IMR-90 (cell line): ENCODE data around the gene TPGS1.

ENCODE experiments used
- BHLHE40 ChIP-seq: fragments of 150-350 bp; IDR thresholded peaks from 2 replicates; pipeline ENCODE4 v1.6.1; 2016; ENCODE audit warnings: mild to moderate bottlenecking, low read depth, low read length
- CEBPB ChIP-seq: IDR thresholded peaks from 2 replicates; pipeline ENCODE4 v1.6.1; 2012; ENCODE audit warnings: low read depth, low read length, improper control_type of control experiment
- CHD1 ChIP-seq: IDR thresholded peaks from 2 replicates; pipeline ENCODE4 v1.6.1; 2012; ENCODE audit warnings: low read depth, low read length, improper control_type of control experiment
- FOS ChIP-seq: fragments of 150-350 bp; IDR thresholded peaks from 2 replicates; pipeline ENCODE4 v1.6.1; 2016; ENCODE audit warnings: low read depth, low read length
- NFE2L2 ChIP-seq: fragments of 150-350 bp; IDR thresholded peaks from 2 replicates; pipeline ENCODE4 v1.6.1; 2016; ENCODE audit warnings: low read depth, mild to moderate bottlenecking, low read length
- POLR2A ChIP-seq: IDR thresholded peaks from 2 replicates; pipeline ENCODE4 v1.6.1; 2012; ENCODE audit warnings: mild to moderate bottlenecking, low read depth, low read length
- RAD21 ChIP-seq: IDR thresholded peaks from 2 replicates; pipeline ENCODE4 v1.6.1; 2012; ENCODE audit warnings: low read length, improper control_type of control experiment
- RFX5 ChIP-seq: IDR thresholded peaks from 2 replicates; pipeline ENCODE4 v1.8.0; 2012; ENCODE audit warnings: low read depth, mild to moderate bottlenecking, low read length, moderate library complexity
- SMC3 ChIP-seq: fragments of 150-350 bp; IDR thresholded peaks from 2 replicates; pipeline ENCODE4 v1.6.1; 2016; ENCODE audit warnings: low read depth, mild to moderate bottlenecking, antibody characterized with exemption, low read length, moderate library complexity
- TF ChIP-seq, protein P1 (sequence below): conservative IDR thresholded peaks from 2 replicates; pipeline ENCODE4 v1.5.1; 2012; ENCODE audit warnings: mild to moderate bottlenecking, low read depth, low read length, improper control_type of control experiment
- TF ChIP-seq, protein P2 (sequence below): fragments of 150-350 bp; IDR thresholded peaks from 2 replicates; pipeline ENCODE4 v1.6.1; 2017; ENCODE audit warnings: mild to moderate bottlenecking, antibody characterized with exemption, low read length, low read depth
- TF ChIP-seq, protein P3 (sequence below): fragments of 150-350 bp; IDR thresholded peaks from 2 replicates; pipeline ENCODE4 v1.6.1; 2016; ENCODE audit warnings: low read depth, mild to moderate bottlenecking, low read length, moderate library complexity, borderline replicate concordance

DNA sequence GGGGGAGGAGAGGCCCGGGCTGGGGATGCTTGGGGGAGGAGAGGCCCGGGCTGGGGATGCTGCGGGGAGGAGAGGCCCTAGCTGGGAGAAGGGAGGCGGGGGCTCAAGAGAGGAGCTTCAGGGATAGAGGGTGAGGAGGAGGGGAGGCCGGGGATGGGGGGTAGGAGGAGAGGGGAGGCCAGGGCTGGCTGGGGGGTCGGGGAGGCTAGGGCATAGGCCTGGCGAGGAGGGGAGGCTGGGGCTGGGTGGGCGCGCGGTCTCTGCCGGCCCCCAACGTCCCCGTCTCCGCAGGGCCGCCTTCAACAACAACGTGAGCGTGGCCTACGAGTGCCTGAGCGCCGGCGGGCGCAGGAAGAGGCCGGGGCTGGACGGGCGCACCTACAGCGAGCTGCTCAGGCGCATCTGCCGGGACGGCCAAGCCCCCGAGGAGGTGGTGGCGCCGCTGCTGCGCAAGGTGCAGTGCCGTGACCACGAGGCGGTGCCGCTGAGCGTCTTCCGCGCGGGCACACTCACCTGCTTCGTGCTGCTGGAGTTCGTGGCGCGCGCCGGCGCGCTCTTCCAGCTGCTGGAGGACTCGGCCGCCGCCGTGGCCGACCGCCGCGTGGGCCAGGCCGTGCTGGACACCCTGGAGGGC, 11.4 kb downstream of the TPGS1 start:
- TF ChIP-seq, protein P1, sequence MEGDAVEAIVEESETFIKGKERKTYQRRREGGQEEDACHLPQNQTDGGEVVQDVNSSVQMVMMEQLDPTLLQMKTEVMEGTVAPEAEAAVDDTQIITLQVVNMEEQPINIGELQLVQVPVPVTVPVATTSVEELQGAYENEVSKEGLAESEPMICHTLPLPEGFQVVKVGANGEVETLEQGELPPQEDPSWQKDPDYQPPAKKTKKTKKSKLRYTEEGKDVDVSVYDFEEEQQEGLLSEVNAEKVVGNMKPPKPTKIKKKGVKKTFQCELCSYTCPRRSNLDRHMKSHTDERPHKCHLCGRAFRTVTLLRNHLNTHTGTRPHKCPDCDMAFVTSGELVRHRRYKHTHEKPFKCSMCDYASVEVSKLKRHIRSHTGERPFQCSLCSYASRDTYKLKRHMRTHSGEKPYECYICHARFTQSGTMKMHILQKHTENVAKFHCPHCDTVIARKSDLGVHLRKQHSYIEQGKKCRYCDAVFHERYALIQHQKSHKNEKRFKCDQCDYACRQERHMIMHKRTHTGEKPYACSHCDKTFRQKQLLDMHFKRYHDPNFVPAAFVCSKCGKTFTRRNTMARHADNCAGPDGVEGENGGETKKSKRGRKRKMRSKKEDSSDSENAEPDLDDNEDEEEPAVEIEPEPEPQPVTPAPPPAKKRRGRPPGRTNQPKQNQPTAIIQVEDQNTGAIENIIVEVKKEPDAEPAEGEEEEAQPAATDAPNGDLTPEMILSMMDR: no peak
- TF ChIP-seq CHD1 (no peak), NFE2L2 (no peak), POLR2A (no peak), RFX5 (no peak), RAD21 (no peak), CEBPB (no peak), BHLHE40 (no peak), SMC3 (no peak), FOS (no peak)
- TF ChIP-seq, protein P2, sequence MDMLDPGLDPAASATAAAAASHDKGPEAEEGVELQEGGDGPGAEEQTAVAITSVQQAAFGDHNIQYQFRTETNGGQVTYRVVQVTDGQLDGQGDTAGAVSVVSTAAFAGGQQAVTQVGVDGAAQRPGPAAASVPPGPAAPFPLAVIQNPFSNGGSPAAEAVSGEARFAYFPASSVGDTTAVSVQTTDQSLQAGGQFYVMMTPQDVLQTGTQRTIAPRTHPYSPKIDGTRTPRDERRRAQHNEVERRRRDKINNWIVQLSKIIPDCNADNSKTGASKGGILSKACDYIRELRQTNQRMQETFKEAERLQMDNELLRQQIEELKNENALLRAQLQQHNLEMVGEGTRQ: no peak
- TF ChIP-seq, protein P3, sequence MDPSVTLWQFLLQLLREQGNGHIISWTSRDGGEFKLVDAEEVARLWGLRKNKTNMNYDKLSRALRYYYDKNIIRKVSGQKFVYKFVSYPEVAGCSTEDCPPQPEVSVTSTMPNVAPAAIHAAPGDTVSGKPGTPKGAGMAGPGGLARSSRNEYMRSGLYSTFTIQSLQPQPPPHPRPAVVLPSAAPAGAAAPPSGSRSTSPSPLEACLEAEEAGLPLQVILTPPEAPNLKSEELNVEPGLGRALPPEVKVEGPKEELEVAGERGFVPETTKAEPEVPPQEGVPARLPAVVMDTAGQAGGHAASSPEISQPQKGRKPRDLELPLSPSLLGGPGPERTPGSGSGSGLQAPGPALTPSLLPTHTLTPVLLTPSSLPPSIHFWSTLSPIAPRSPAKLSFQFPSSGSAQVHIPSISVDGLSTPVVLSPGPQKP: no peak
